SJCRH30 (cell line): ENCODE results near the gene SUN1. TPM values are rescaled to one million over a fixed set of nuclear protein-coding genes. Genes with fewer than 3 reads are reported as not detected.
"Not testable (repeated sequence)": the region's sequence is repeated elsewhere in the genome, so short reads cannot be mapped to it uniquely, and the experiment has no call there.

ENCODE experiments used
- DNase-seq, 2 experiments: peaks; one replicate each; pipeline ENCODE4 v3.0.0-alpha.2; 2015 to 2020
- H3K27ac ChIP-seq: fragments of 250-450 bp; sonication (Bioruptor Pico); 2 replicates; pipeline ENCODE4 v1.5.1; 2020; ENCODE audit warnings: mild to moderate bottlenecking, moderate library complexity
- H3K27me3 ChIP-seq: fragments of 250-450 bp; sonication (Bioruptor Pico); 2 replicates; pipeline ENCODE4 v1.5.1; 2020; ENCODE audit warnings: mild to moderate bottlenecking, moderate library complexity
- H3K36me3 ChIP-seq: fragments of 250-450 bp; sonication (Bioruptor Pico); 2 replicates; pipeline ENCODE4 v1.5.1; 2020; ENCODE audit warnings: mild to moderate bottlenecking, moderate library complexity
- H3K4me1 ChIP-seq: fragments of 250-450 bp; sonication (Bioruptor Pico); 2 replicates; pipeline ENCODE4 v1.5.1; 2020; ENCODE audit warnings: mild to moderate bottlenecking, moderate library complexity
- H3K4me3 ChIP-seq: fragments of 250-450 bp; sonication (Bioruptor Pico); 2 replicates; pipeline ENCODE4 v1.5.1; 2020; ENCODE audit warnings: mild to moderate bottlenecking, moderate library complexity
- H3K9me3 ChIP-seq: fragments of 250-450 bp; sonication (Bioruptor Pico); replicated peaks from 2 replicates; pipeline ENCODE4 v1.5.1; 2020; ENCODE audit warnings: mild to moderate bottlenecking, moderate library complexity
- total RNA-seq: library from RNA; depleted of rRNA; stranded (reverse); fragments of >200 nt; shearing (Covaris generic); gene quantifications from 2 replicates; pipeline ENCODE4 v1.2.3, GENCODE V29; 2014

SUN1 gene
- total RNA-seq, 1 experiment from 2014 or later, result 83.3 TPM

DNA sequence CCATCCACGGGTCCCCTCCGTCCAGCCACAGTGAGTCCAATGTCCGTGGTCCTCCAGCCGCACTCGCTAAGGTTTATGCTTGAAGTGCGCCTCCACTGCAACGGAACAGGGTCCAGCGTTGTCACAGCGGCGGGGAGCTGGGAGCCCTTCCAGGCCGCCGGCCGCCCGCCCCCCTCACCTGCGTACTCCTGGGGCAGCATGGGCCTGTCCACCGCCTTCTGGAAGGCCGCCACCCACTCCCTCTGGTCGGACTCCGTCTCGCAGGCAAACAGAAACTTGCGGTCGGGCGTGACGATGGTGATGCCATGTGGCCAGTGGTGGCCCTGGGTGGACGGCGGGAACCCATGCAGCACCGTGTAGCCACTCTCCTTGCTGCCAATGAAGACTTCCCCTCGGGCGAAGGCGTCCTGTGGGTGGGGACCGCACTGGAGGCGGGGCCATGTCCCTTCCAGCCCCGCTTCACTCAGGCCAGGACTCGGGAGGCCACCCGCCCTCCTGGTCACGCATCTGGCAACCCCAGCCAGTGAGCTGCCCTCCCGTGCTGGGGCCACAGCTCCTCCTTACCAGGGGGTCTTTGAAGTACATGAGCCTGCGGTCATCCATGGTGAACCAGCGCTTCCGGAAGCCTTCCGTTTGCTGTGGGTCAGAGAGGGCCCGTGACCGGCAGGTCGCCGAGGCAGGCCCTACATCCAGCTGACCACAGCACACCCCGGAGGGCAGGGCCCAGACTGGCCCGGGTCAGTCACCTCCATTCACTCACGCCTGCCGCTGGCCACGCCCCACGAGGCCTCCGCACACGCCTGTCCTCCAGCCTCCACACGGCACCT is 66.8 kb downstream of the SUN1 start:
- Histone ChIP-seq H3K27me3 (peaks cover 3% of the 10 kb centered on the region), H3K27ac (no peak overlapping the region), H3K9me3 (no peaks in the 10 kb centered on the region), H3K4me3 (no peak overlapping the region), H3K36me3 (no peaks in the 10 kb centered on the region), H3K4me1 (peaks cover 3% of the 10 kb centered on the region; the same call in 1 of the 2 replicates)
- DNase-seq, result no peak

DNA sequence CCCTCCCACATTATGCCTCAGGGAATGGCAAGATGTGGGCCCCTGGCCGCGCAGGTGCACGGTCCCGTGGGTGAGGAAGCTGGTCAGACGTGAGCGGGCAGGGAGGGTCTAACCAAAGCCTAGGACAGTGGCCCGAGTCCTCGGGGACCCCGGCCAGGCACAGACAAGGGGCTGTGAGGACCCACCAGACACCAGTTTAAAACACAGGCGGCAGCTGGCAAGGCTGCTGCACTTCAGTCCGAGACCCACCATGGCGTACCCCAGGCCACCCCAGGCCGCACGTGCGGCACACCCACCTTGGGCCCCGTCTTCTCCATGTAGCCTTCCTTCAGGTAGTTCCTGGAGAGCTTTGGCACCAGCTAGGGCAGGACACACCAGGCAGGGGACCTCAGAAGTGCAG is 67.5 kb downstream of the SUN1 start:
- Histone ChIP-seq H3K27ac (no peak overlapping the region), H3K27me3 (peaks cover 11% of the 10 kb centered on the region)
- DNase-seq, result no peak

DNA sequence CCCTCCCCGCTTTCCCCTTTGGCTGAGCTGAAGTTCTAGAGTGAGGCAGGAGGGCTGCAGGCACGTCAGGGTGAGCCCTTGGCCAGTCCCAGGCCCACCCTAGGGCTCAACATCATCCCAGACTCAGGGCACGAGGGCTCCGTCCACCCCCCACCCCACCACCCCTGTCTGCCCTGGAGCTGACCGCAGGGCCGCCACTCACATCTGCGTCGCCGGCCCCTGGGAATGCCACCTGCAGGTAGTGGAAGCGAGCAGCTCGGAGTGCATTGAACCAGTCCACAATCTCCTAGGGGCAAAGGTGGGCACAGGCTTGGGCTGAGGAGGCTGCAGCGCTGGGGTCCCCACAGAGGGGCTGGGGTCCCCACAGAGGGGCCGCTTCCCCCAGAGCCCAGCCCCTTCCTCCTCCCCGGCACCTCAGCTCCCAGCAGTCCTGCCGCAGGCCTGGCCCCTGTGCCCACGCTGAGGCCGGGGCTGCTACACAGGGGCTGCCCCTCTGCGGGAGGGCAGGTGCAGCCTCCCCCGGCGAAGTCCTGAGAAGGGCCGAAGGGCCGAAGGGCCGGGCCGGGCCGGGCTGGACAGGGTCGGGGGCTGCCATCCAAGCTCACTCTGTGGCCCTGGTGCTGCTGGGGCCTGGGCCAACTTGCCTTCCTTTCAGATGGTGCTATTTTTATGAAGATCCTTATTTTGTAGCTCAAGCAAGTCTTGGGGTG is 68.2 kb downstream of the SUN1 start:
- Histone ChIP-seq H3K27ac (no peak overlapping the region), H3K4me1 (peaks cover 3% of the 10 kb centered on the region; the same call in 1 of the 2 replicates), H3K27me3 (peaks cover 11% of the 10 kb centered on the region), H3K36me3 (no peaks in the 10 kb centered on the region), H3K9me3 (no peaks in the 10 kb centered on the region), H3K4me3 (no peak overlapping the region)
- no peak for DNase-seq

More for the DNA sequence above, 67.5 kb downstream of the SUN1 start:
- Histone ChIP-seq H3K9me3 (no peaks in the 10 kb centered on the region), H3K36me3 (no peaks in the 10 kb centered on the region), H3K4me3 (no peak overlapping the region), H3K4me1 (peaks cover 3% of the 10 kb centered on the region; the same call in 1 of the 2 replicates)

DNA sequence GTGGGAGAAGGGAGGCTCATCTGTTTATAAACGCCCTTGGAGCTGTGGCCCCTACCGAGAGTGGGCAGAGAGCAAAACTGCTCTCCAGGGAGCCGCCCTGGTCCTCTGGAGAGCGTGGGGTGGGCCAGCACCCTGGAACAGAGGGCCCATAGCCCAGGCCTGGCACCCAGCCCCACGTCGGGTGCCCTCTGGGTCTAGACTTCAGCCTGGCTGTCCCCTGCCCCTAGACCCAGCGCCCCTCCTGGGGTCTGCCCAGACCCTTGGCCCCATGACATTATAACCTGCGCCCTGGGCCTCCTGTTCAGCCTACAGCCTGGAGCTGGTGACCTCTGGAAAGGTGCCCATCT is 68.7 kb downstream of the SUN1 start:
- no peaks in the 10 kb centered on the region for H3K36me3 ChIP-seq
- peaks cover 11% of the 10 kb centered on the region for H3K27me3 ChIP-seq
- H3K9me3 ChIP-seq, result no peaks in the 10 kb centered on the region
- DNase-seq, result no peak
- H3K4me3 ChIP-seq, result no peak overlapping the region
- H3K4me1 ChIP-seq, result peaks cover 3% of the 10 kb centered on the region; the same call in 1 of the 2 replicates
- H3K27ac ChIP-seq, result no peak overlapping the region

DNA sequence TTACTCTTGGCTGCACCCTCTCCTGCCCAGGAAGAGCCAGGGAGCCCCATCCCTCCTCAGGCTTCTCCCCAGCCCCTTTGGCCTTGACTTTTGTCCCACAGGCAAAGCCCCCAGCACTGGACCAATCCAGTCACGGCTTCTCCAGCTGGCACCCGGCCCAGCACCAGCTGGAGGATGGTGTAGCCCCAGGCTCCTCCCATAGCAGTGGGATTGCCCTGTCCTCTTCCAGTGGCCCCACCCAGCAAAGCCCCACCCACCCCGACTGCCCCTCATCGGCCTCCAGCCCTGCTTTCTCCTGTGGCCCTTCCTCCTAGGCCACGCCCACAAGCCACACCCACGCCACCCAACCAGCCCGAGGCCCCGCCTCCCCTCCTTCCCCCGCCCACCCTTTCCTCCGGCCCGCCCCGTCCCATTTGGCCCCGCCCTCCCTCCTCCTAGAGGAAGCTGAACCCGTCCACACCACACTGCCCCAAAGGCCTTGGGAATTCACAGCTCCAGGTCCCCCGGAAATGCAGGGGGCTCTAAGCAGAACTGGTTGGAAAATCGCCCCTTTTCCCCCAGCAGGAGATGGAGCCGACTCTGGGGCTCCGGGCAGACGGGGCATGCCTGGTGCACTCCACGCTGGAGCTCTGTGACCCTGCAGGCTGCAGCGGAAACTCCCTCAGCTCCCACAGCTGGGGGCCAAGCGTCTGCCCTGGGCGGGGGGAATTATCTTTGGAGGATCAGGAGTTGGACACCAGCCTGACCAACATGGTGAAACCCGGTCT is 69.3 kb downstream of the SUN1 start:
- Histone ChIP-seq H3K4me1 (peaks cover 3% of the 10 kb centered on the region; the same call in 1 of the 2 replicates), H3K27me3 (peaks cover 11% of the 10 kb centered on the region), H3K4me3 (no peak overlapping the region), H3K9me3 (no peaks in the 10 kb centered on the region), H3K36me3 (no peaks in the 10 kb centered on the region), H3K27ac (no peak overlapping the region)
- DNase-seq, result peak; percentile 90 to 92

DNA sequence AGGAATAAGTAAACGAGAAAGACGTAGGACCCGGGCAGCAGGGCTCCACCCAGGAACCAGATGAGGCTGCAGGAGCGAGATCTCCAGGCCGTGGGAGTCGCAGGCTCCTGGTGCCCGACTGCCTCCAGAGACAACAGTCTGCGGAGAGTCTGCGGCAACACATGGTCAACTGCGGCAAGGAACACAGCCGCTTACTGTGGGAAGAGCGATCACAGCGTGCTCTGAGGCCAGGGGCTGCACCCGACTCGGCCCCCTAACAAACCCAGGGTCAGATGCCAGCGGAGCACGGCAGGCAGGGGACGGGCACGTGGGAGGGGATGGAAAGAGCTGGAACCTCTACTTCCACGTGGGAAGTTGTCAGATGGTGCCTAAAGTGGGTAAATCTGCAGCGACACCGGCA is 70.7 kb downstream of the SUN1 start:
- Histone ChIP-seq H3K36me3 (no peaks in the 10 kb centered on the region), H3K27ac (no peak overlapping the region), H3K4me1 (peaks cover 3% of the 10 kb centered on the region; the same call in 1 of the 2 replicates), H3K27me3 (peaks cover 11% of the 10 kb centered on the region), H3K9me3 (no peaks in the 10 kb centered on the region), H3K4me3 (no peak overlapping the region)
- DNase-seq, result no peak

DNA sequence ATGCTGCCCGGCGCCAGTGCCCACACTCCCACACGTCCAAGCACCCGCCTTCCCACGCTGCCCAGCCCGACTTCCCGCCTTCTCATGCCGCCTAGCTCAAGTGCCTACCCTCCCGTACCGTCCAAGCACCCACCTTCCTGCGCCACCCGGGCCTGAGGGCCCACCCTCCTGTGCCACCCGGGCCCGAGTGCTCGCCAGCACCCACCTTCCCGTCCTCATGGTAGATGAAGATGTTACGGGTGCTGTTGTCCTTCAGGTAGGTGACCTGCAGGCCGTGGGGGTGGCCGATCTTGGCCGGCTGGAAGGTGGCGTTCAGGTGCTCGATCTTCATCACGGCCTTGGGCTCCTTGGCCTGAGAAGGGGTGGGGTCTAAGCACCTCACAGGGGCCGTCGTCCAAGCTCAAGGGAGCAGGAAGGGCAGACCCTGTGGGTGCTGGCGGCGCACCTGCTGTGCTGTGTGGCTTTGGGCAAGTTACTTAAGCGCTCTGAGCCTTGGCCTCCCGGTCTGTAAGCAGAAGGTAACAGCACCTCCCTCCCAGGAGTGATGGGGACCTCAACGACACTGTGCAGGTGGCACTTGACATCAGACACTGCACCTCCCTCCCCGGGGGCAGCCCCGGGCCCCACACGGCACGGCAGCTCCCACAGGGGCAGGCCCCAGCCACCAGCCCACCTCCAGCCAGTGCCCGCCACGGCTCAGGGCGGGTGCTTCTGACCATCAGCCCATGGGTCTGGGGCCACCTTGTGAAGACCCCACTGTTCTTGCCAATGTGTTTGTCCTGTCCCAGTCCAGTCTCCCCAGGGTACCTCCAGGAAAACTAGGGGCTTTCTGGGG is 71.9 kb downstream of the SUN1 start:
- DNase-seq, result no peak
- Histone ChIP-seq H3K4me1 (peaks cover 3% of the 10 kb centered on the region; the same call in 1 of the 2 replicates), H3K27ac (no peak overlapping the region), H3K36me3 (no peaks in the 10 kb centered on the region), H3K9me3 (no peaks in the 10 kb centered on the region), H3K27me3 (peaks cover 11% of the 10 kb centered on the region), H3K4me3 (no peak overlapping the region)

DNA sequence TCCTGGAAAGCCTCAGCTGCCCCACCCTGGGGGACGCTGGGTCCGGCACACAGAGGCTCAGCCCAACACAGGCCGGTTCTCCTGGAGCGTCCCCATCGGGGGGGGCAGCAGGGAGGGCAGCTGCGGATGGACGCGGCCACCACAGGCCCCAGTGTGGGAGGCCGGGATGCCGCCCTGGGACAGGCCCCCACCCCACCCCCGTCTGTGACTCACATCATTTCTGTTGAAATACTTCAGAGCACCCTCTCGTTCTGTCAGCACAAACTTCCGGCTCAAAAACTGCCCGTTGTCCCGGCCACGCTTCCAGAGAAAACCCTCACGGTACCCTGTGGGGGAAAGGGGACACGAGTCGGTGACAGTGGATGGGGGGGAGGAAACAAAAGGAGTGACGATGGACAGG is 72.6 kb downstream of the SUN1 start:
- no peak overlapping the region for H3K27ac ChIP-seq
- H3K27me3 ChIP-seq, result peaks cover 11% of the 10 kb centered on the region
- no peak for DNase-seq
- no peaks in the 10 kb centered on the region for H3K9me3 ChIP-seq
- peaks cover 3% of the 10 kb centered on the region; the same call in 1 of the 2 replicates for H3K4me1 ChIP-seq
- H3K36me3 ChIP-seq, result no peaks in the 10 kb centered on the region
- no peak overlapping the region for H3K4me3 ChIP-seq

DNA sequence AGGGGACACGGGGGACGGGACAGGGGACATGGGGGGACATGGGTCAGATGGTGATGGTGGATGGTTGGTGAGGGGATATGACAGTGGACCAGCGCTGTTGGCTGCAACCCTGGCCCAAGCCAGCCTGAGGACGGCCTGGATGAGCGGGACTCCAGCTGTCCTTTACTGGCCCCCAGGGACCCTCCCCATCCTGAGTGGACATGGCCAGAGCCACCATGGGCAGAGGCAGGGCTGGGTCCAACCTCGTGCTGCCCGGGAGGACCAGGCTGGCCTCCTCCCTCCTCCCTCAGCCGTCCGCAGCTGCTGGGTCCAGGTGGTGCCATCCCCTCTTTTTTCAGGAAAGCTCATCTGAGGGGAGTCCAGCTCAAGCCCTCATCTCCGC is 74.5 kb downstream of the SUN1 start:
- Histone ChIP-seq H3K4me3 (no peak overlapping the region), H3K36me3 (no peaks in the 10 kb centered on the region), H3K9me3 (no peaks in the 10 kb centered on the region), H3K27me3 (peaks cover 11% of the 10 kb centered on the region), H3K27ac (no peak overlapping the region), H3K4me1 (no peaks in the 10 kb centered on the region; the same call in 1 of the 2 replicates)
- no peak for DNase-seq

DNA sequence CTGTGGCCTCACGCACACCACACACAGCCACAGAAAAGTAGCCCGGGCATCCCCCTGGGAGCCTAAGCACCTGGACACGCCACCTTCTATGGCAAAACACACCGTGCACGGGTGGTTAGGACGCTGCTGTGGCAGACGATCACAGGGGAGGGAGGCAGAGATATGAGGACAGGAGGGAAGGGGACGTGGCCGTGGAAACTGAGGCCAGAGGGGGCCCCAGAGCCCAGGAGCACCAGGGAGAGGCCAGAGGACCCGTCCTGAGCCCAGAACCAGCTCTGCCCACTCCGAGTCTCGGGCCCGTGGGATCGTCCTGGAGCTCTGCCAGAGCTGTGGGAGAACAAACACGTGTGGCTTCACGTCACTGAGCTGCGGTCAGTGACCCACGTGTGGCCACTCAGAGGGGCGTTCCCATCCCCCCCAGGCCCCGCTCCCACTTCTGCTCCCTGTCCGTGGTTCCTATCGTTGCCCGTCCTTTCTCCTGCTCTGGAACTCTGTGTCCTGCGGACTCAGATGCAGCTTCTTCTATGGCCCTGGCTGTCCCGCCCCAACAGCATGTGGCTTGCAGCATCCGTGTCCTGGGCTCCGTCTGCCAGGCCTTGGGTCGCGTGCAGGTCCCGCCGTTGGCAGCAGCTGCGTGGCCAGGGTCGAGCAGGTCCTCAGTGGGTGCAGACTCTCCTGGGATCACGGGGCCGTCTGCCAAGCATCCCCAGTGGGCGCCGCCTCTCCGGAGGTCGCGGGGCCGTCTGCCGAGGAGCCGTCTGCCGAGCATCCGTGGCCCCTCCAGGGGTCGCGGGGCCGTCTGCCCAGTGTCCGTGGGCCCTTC is 75.1 kb downstream of the SUN1 start:
- no peak for DNase-seq
- no peaks in the 10 kb centered on the region for H3K9me3 ChIP-seq
- no peak overlapping the region for H3K4me3 ChIP-seq
- H3K36me3 ChIP-seq, result no peaks in the 10 kb centered on the region
- no peaks in the 10 kb centered on the region; the same call in 1 of the 2 replicates for H3K4me1 ChIP-seq
- no peak overlapping the region for H3K27ac ChIP-seq
- peaks cover 11% of the 10 kb centered on the region for H3K27me3 ChIP-seq

DNA sequence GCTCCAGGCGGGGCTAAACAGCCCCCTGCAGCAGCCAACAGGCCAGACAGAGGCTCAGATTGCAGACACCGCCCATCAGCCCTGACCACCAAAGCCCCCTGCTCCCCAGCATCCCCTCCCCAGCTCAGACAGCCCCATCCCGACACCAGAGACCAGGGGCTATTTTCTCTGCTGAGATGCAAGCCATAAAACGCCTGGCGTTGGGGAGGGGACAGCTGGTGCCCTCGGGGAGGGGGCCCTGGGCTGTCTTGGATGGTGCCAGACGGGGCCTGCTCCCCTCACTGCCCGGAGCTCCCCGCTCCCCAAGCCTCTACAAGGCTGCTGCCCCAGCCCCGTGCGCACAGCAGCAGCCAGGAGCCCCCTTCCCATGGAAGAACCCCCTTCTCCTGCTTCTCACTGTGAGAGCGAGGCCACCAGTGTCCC is 75.9 kb downstream of the SUN1 start:
- Histone ChIP-seq H3K36me3 (no peaks in the 10 kb centered on the region), H3K9me3 (no peaks in the 10 kb centered on the region), H3K27ac (no peak overlapping the region), H3K4me1 (no peaks in the 10 kb centered on the region; the same call in 1 of the 2 replicates), H3K4me3 (no peak overlapping the region), H3K27me3 (peaks cover 11% of the 10 kb centered on the region)
- no peak for DNase-seq

DNA sequence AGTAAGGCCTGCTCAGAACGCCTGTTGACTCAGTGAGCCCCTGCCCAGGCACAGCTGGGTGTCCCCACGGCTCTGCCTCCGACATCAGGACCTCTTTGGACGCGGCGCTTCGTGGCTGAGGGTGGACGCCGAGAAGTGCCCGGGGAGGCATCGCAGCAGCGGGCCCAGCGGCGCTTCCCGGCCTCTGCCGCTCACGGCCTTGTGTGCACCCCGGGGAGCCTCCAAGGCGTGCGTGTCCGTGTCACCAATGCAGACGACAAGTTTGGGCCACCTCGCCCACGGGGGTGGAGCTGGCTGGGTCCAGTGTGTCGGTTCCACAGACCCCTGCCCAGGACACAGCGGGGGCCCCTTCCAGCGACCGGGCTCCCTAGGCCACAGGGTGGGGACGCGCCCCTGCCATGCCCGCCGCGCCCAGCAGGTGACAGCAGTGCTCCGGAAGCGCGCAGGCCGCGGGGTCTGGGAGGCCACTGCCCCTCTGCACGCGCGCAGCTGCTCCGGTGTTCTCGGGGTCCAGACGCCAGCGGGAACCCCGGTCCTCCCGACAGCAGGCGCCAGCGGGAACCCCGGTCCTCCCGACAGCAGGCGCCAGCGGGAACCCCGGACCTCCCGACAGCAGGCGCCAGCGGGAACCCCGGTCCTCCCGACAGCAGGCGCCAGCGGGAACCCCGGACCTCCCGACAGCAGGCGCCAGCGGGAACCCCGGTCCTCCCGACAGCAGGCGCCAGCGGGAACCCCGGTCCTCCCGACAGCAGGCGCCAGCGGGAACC is 76.5 kb downstream of the SUN1 start:
- not testable (repeated sequence) for H3K27ac ChIP-seq, H3K36me3 ChIP-seq, H3K4me1 ChIP-seq, H3K9me3 ChIP-seq, H3K4me3 ChIP-seq
- peaks cover 11% of the 10 kb centered on the region for H3K27me3 ChIP-seq
- DNase-seq, result peak; percentile 36 to 44
